Measurements from ENCODE around the gene PSMA6. TPM values are rescaled to one million over a fixed set of nuclear protein-coding genes. Genes with fewer than 3 reads are reported as not detected.
"Not testable (repeated sequence)": the region's sequence is repeated elsewhere in the genome, so short reads cannot be mapped to it uniquely, and the experiment has no call there.

The PSMA6 gene
- 124 TPM for total RNA-seq
- 138 TPM for polyA plus RNA-seq

- DNase-seq (ENCODE audit: extremely low spot score): peak; percentile 98
- Histone ChIP-seq H3K27ac (ENCODE audit: low read depth) (peak within 1 kb of the TSS; percentile 65), H3K4me1 (ENCODE audit: insufficient read depth) (no peaks in the 10 kb centered on the region), H3K4me3 (ENCODE audit: low read depth, low read length) (peak within 1 kb of the TSS; percentile 95), H3K36me3 (ENCODE audit: insufficient read depth) (no peaks in the 10 kb centered on the region)
- under 1% methylated on average over 40 of the region's 40 CpGs for WGBS
Measured at GRCh38 chr14:35292051-35292769, at the start of gene PSMA6. Gene PSMA6 (plus strand): TSS chr14:35292382. CDS start chr14:35292477, 95 bp downstream.

GRCh38 chr14:35242599-35243311, 49.4 kb upstream of the PSMA6 start:
- no peak overlapping the region for H3K4me3 ChIP-seq (ENCODE audit: low read depth, low read length)
- 93% methylated on average over 5 of the region's 5 CpGs for WGBS
- peaks cover 1% of the 10 kb centered on the region for H3K36me3 ChIP-seq (ENCODE audit: insufficient read depth)
- H3K27ac ChIP-seq (ENCODE audit: low read depth): no peak overlapping the region
- H3K4me1 ChIP-seq (ENCODE audit: insufficient read depth): no peaks in the 10 kb centered on the region
- no peak for DNase-seq (ENCODE audit: extremely low spot score)

GRCh38 chr14:35243956-35244355, 48.2 kb upstream of the PSMA6 start:
- H3K27ac ChIP-seq (ENCODE audit: low read depth): no peak overlapping the region
- 91% methylated on average over 2 of the region's 2 CpGs for WGBS

GRCh38 chr14:35244542-35244941, 47.6 kb upstream of the PSMA6 start:
- Histone ChIP-seq H3K4me1 (ENCODE audit: insufficient read depth) (no peaks in the 10 kb centered on the region), H3K4me3 (ENCODE audit: low read depth, low read length) (no peak overlapping the region), H3K27ac (ENCODE audit: low read depth) (no peak overlapping the region), H3K36me3 (ENCODE audit: insufficient read depth) (peaks cover 1% of the 10 kb centered on the region)
- no peak for DNase-seq (ENCODE audit: extremely low spot score)
- 95% methylated on average over 4 of the region's 4 CpGs for WGBS

More at GRCh38 chr14:35243956-35244355, 48.2 kb upstream of the PSMA6 start:
- Histone ChIP-seq H3K4me1 (ENCODE audit: insufficient read depth) (no peaks in the 10 kb centered on the region), H3K4me3 (ENCODE audit: low read depth, low read length) (no peak overlapping the region), H3K36me3 (ENCODE audit: insufficient read depth) (peaks cover 1% of the 10 kb centered on the region)
- no peak for DNase-seq (ENCODE audit: extremely low spot score)

DNA sequence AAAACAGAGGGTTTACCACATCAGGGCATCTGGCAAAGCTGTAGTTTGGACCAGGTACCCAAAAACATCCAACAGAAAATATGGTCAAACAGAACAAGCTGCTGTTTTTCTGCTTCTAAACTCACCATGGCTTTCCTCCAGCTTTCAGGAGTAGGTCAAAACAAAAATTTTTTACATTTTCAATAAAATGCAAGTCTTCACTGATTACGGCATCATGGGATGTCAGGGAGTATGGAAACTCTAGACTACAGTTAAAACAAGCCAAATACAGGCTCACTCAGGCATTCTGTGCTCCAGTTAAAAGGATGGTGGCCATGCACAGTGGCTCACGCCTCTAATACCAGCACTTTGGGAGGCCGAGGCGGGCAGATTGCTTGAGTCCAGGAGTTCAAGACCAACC, 47.1 kb upstream of the PSMA6 start:
- no peak for DNase-seq (ENCODE audit: extremely low spot score)
- WGBS: 90% methylated on average over 4 of the region's 4 CpGs
- Histone ChIP-seq H3K4me1 (ENCODE audit: insufficient read depth) (no peaks in the 10 kb centered on the region), H3K36me3 (ENCODE audit: insufficient read depth) (peaks cover 1% of the 10 kb centered on the region), H3K4me3 (ENCODE audit: low read depth, low read length) (no peak overlapping the region), H3K27ac (ENCODE audit: low read depth) (no peak overlapping the region)

DNA sequence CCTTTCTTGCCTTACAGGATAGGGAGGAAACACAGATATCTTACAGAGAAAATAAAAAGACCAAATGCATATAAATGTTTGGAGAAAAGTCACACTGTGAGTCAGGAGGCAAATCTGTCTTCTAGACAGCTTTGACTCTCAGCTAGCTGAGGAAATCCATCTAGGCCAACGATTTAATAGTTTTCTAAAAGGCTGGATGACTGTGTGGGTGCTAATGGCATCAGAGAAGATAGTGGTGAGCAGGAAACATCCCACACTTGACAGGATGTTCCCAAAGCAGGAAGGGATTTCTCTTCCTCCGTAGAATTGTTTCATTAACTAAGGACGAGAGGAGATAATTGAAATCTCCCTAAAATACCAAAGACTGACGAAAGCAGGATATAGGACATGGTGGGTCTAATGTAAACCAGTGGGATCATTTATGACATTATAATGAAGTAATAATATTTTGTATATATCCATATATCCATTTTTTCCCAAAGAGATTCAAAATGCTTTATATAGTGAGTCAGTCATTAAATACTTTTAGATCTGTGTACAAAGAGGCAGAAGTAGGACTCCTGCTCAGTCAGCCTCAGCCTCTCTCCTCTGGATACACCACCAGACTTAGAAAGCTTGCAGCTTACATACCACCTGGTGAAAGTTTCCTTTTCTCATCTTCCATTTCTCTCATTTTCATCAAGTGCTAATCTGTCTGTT, 44.3 kb upstream of the PSMA6 start:
- Histone ChIP-seq H3K27ac (ENCODE audit: low read depth) (no peak overlapping the region), H3K4me1 (ENCODE audit: insufficient read depth) (no peaks in the 10 kb centered on the region), H3K4me3 (ENCODE audit: low read depth, low read length) (no peak overlapping the region), H3K36me3 (ENCODE audit: insufficient read depth) (peaks cover 1% of the 10 kb centered on the region)
- 47% methylated on average over 4 of the region's 4 CpGs for WGBS
- DNase-seq (ENCODE audit: extremely low spot score): no peak

DNA sequence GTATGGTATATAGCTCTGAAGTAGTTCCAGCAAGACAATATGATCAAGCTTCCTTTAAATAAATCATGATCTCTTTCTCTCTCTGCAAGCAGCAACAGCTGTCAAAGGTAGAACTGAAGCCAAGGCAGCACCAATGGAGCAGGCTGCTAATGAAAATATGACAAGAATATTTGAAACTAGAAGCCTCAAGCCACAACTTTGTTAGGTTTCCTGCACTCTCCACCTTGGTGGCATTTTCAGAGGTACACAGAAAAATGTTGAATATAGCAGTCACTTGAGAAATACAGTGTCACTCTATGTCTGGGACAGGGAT, 43.8 kb upstream of the PSMA6 start:
- no peaks in the 10 kb centered on the region for H3K4me1 ChIP-seq (ENCODE audit: insufficient read depth)
- H3K4me3 ChIP-seq (ENCODE audit: low read depth, low read length): no peak overlapping the region
- peaks cover 1% of the 10 kb centered on the region for H3K36me3 ChIP-seq (ENCODE audit: insufficient read depth)
- H3K27ac ChIP-seq (ENCODE audit: low read depth): no peak overlapping the region
- no peak for DNase-seq (ENCODE audit: extremely low spot score)

GRCh38 chr14:35250319-35250718, 41.9 kb upstream of the PSMA6 start:
- WGBS: 75% methylated on average over 4 of the region's 4 CpGs
- H3K36me3 ChIP-seq (ENCODE audit: insufficient read depth): peaks cover 1% of the 10 kb centered on the region

DNA sequence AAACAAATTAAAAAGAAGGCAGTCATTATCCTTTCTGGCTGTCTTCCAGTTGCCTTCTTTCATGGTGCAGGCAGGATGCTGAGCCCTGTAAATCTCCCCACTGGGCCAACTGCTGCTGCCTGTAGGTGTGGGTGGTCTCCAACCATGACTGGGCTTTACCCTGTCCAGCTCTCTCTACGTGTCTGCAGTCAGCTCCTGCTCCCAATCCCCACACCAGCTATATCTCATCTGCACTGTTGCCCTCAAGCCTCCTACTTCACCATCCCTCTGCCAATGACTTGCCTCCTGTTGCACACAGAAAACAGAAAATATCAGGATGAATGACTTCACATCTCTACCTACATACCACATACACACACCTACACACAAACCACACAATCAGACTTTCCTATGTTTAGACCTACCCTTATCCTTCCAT, 39.7 kb upstream of the PSMA6 start:
- DNase-seq (ENCODE audit: extremely low spot score): no peak
- H3K27ac ChIP-seq (ENCODE audit: low read depth): no peak overlapping the region
- WGBS: 43% methylated on average over 1 of the region's 1 CpG
- no peaks in the 10 kb centered on the region for H3K36me3 ChIP-seq (ENCODE audit: insufficient read depth)
- H3K4me3 ChIP-seq (ENCODE audit: low read depth, low read length): no peak overlapping the region
- no peaks in the 10 kb centered on the region for H3K4me1 ChIP-seq (ENCODE audit: insufficient read depth)

More at GRCh38 chr14:35250319-35250718, 41.9 kb upstream of the PSMA6 start:
- H3K4me3 ChIP-seq (ENCODE audit: low read depth, low read length): no peak overlapping the region
- no peaks in the 10 kb centered on the region for H3K4me1 ChIP-seq (ENCODE audit: insufficient read depth)
- no peak for DNase-seq (ENCODE audit: extremely low spot score)
- no peak overlapping the region for H3K27ac ChIP-seq (ENCODE audit: low read depth)

- not testable (repeated sequence) for H3K4me3 ChIP-seq (ENCODE audit: low read depth, low read length); H3K27ac ChIP-seq (ENCODE audit: low read depth); H3K36me3 ChIP-seq (ENCODE audit: insufficient read depth); DNase-seq (ENCODE audit: extremely low spot score); H3K4me1 ChIP-seq (ENCODE audit: insufficient read depth)
- WGBS: 97% methylated on average over 3 of the region's 3 CpGs
Measured at GRCh38 chr14:35253056-35253455, 39.1 kb upstream of the PSMA6 start.

DNA sequence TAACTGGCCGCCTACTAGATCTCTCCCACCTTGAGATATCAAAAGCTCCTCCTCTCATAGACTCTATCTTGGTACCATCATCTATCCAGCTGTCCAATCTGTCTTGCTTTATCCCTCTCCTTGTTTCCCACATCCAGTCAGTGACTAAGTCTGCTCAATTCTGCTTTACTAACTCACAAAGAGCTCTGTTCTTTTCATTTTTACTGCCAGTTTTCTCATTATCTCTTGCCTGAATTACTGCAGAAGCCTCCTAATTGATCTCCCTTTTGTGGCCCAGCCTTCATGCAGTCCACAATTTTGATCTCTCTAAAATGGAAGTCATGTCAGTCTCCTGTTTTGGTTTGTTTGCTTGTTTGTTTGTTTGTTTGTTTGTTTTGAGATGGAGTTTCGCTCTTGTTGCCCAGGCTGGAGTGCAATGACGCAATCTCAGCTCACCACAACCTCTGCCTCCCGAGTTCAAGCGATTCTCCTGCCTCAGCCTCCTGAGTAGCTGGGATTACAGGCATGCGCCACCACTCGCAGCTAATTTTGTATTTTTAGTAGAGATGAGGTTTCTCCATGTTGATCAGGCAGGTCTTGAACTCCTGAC, 38.1 kb upstream of the PSMA6 start:
- H3K36me3 ChIP-seq (ENCODE audit: insufficient read depth); H3K4me3 ChIP-seq (ENCODE audit: low read depth, low read length); DNase-seq (ENCODE audit: extremely low spot score); H3K27ac ChIP-seq (ENCODE audit: low read depth); H3K4me1 ChIP-seq (ENCODE audit: insufficient read depth): not testable (repeated sequence)
- 96% methylated on average over 7 of the region's 7 CpGs for WGBS

GRCh38 chr14:35254736-35255135, 37.4 kb upstream of the PSMA6 start:
- no peaks in the 10 kb centered on the region for H3K4me1 ChIP-seq (ENCODE audit: insufficient read depth)
- no peak for DNase-seq (ENCODE audit: extremely low spot score)
- no peak overlapping the region for H3K4me3 ChIP-seq (ENCODE audit: low read depth, low read length)
- H3K36me3 ChIP-seq (ENCODE audit: insufficient read depth): no peaks in the 10 kb centered on the region
- no peak overlapping the region for H3K27ac ChIP-seq (ENCODE audit: low read depth)
- WGBS: 83% methylated on average over 2 of the region's 2 CpGs

GRCh38 chr14:35255711-35256110, 36.5 kb upstream of the PSMA6 start:
- Histone ChIP-seq H3K4me3 (ENCODE audit: low read depth, low read length) (no peak overlapping the region), H3K27ac (ENCODE audit: low read depth) (no peak overlapping the region), H3K36me3 (ENCODE audit: insufficient read depth) (no peaks in the 10 kb centered on the region), H3K4me1 (ENCODE audit: insufficient read depth) (no peaks in the 10 kb centered on the region)
- whole genome bisulfite sequencing: 99% methylated on average over 5 of the region's 5 CpGs
- no peak for DNase-seq (ENCODE audit: extremely low spot score)
